GM21390 (cell line): Measurements from ENCODE around the gene WDFY2.

Experiments
- ATAC-seq: cut with Tn5 transposase; IDR thresholded peaks from one replicate; pipeline ENCODE4 v1.9.1; 2021; ENCODE audit not compliant: unreplicated experiment

Gene WDFY2

DNA sequence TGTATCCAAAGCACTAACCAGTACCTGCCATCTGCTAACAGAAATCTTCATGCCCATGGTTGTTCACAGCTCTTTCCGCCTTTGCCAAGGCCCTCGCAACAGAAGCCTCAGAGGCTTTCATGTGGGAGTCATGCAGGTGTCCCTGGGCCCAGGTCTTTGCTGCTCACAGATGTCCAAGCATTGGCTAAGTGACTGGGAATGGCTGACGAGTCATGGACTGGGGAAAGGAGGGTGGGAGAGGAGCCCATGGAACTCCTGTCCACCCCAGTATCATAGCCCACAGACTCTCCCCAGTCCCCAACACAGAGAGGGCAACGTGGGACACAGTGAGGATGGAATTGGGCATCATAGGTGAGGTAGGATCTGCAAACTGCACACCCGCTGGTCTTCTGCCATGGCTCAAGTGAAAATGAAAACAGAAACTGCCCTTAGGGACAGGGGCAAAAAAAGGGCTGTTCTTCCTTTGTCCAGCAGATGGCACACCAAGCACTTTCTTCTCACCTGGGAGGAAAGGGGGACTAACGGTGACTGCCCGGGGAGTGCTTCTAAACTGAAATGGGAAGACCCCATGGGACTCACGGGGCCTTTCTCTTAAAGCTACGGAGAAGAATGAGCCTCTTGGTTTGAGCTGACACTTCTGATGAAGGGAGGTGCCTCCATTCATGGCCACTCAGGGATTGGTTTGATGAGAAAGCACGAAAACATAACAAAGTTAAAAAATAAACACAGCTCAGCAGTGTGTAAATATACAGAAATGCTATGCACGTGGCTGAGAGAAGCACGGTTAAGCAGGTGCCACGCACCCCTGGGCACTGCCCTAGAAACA lies 230.8 kb downstream of the WDFY2 start:
- peak; percentile 78 for ATAC-seq

DNA sequence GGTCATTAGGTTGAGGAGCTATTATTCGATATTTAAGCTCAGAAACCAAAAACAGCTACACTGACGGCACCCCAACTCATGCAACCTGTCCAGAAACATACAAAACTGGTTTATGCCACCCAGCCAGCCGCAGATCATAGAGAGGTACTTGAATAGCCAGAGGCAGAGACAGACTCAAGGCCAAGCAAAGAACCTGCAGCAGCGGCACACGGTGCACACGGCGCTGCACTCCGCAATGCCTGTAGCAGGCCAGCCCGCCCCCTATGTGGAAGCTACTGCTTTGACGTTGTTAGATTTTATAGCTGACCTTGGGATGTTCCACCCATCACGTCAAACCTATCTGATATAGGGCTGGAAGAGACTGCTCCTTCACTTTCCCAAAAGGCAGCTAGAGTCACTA lies 231.6 kb downstream of the WDFY2 start:
- no peak for ATAC-seq

DNA sequence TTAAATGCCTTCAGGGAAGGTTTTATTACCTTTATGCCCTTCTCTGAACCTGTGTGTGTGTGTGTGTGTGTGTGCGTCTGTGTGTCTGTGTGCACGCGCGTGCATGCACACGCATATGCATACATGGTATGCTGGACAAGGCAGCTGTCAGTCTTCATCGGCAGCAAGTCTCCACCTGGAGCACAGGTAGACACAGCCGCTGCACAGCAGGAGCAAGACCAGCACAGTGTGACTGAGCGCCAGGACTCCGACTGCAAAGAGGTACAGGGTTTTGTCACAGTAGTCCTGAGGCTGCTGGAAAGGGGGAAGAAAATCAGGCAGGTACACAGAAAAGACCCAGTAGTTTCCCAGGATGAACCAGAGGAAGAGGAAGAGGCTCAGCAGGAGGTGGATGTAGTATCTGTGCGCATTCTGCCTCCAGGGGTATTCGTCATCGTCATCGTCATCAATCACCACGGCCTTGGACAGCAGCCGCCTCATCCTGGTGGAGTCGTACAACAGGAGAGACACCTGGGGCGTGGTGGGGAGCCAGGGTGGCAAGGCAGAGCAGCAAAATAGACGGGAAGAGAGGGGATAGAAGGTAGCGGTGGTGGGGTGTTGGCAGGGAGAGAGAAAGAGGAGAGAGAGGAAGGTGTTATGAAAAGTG lies 232.5 kb downstream of the WDFY2 start:
- ATAC-seq = no peak
